PC-3 (cell line): Measurements from ENCODE around the gene PRICKLE3.

Experiments used
- CTCF ChIP-seq: fragments of 300-600 bp; sonication (generic); conservative IDR thresholded peaks from 2 replicates; pipeline ENCODE4 v1.5.1; 2017; ENCODE audit warnings: antibody characterized with exemption, low read depth, mild to moderate bottlenecking, low read length
- EZH2 ChIP-seq: fragments of 300-600 bp; sonication (generic); IDR thresholded peaks from one replicate; pipeline ENCODE4 v1.6.1; 2017; ENCODE audit warnings: antibody characterized with exemption, mild to moderate bottlenecking, low read length; ENCODE audit not compliant: unreplicated experiment
- EZH2phosphoT487 ChIP-seq: fragments of 300-600 bp; sonication (generic); IDR thresholded peaks from 2 replicates; pipeline ENCODE4 v1.6.1; 2018; ENCODE audit warnings: mild to moderate bottlenecking, antibody characterized with exemption, low read length, borderline replicate concordance

- TF ChIP-seq CTCF = no peak
- no peak for TF ChIP-seq EZH2
- TF ChIP-seq EZH2phosphoT487 = no peak
Observed at GRCh38 chrX:49179358-49179757, 6.8 kb downstream of the PRICKLE3 start.
